B cell (primary cell): ENCODE measurements around the gene SLC16A10. TPM values are rescaled to one million over a fixed set of nuclear protein-coding genes. Genes with fewer than 3 reads are reported as not detected.

Experiments
- ATAC-seq: fragments of 200-7000 bp; cut with Tn5 transposase; one replicate; pipeline ENCODE4 v1.10.0; 2021; ENCODE audit warnings: low read depth, mild to moderate bottlenecking, moderate number of reproducible peaks, moderate library complexity
- CTCF ChIA-PET: fragments of 350-600 bp; sonication (Branson Sonifier 250); formaldehyde crosslinking; loops from one replicate; lab custom pipeline; 2021; ENCODE audit warnings: antibody characterized with exemption, inconsistent platforms; lab: Charles Lee
- POLR2A ChIA-PET: fragments of 350-600 bp; sonication (Branson Sonifier 250); formaldehyde crosslinking; loops from one replicate; lab custom pipeline; 2021; ENCODE audit warnings: antibody characterized with exemption; lab: Charles Lee
- DNase-seq: peaks from one replicate; pipeline ENCODE4 v3.0.0; 2013
- H2AFZ ChIP-seq: 2 replicates; pipeline ENCODE4 v1.6.1; 2012; ENCODE audit warnings: mild to moderate bottlenecking, low read depth, low read length; ENCODE audit not compliant: insufficient read depth, poor library complexity, severe bottlenecking
- H3K27ac ChIP-seq, 2 donors: 1 replicate in 1 of 2; 2 replicates in 1 of 2; pipeline ENCODE4 v1.5.1; 2012 to 2013; ENCODE audit warnings: low read length in 2 of 2, mild to moderate bottlenecking in 2 of 2, moderate library complexity in 1 of 2
- H3K27me3 ChIP-seq, 4 experiments: fragments of 200-600 bp in 1 of 4; sonication (generic) in 1 of 4; replicated peaks in 1 of 4; 1 replicate in 2 of 4; 2 replicates in 2 of 4; pipeline versions ENCODE4 v1.6.1 to v1.7.0; 2013 to 2016; ENCODE audit warnings: low read length in 3 of 4, mild to moderate bottlenecking in 2 of 4, mixed read lengths in 1 of 4, moderate library complexity in 1 of 4; ENCODE audit not compliant: insufficient read depth in 4 of 4, control insufficient read depth in 3 of 4; ENCODE audit errors: control extremely low read depth in 1 of 4
- H3K36me3 ChIP-seq, 2 experiments: replicated peaks in 1 of 2; 1 replicate in 1 of 2; 2 replicates in 1 of 2; pipeline versions ENCODE4 v1.6.1 to v1.7.1; 2013; ENCODE audit warnings: low read length in 1 of 2; ENCODE audit not compliant: insufficient read depth in 2 of 2, control insufficient read depth in 1 of 2; ENCODE audit errors: control extremely low read depth in 1 of 2, extremely low read depth in 1 of 2
- H3K4me1 ChIP-seq, 2 donors: fragments of 200-600 bp in 1 of 2; sonication (generic) in 1 of 2; 1 replicate in 1 of 2; 2 replicates in 1 of 2; pipeline versions ENCODE4 v1.5.1 to v1.6.1; 2013 to 2017; ENCODE audit warnings: low read length in 2 of 2; ENCODE audit not compliant: control insufficient read depth in 2 of 2, insufficient read depth in 2 of 2
- H3K4me2 ChIP-seq: replicated peaks from 2 replicates; pipeline ENCODE3; 2012; ENCODE audit warnings: mild to moderate bottlenecking, low read depth, low read length; ENCODE audit not compliant: poor library complexity, severe bottlenecking
- H3K4me3 ChIP-seq, 5 experiments: fragments of 200-600 bp in 1 of 5; sonication (generic) in 1 of 5; 1 replicate in 3 of 5; 2 replicates in 2 of 5; pipeline versions ENCODE4 v1.5.1 to v1.7.0; 2011 to 2016; ENCODE audit warnings: low read length in 4 of 5, mild to moderate bottlenecking in 4 of 5, low read depth in 2 of 5, control low read depth in 1 of 5, moderate library complexity in 1 of 5; ENCODE audit not compliant: insufficient read depth in 1 of 5; ENCODE audit errors: control extremely low read depth in 1 of 5, extremely low read depth in 1 of 5
- H3K79me2 ChIP-seq: fragments of 200-600 bp; sonication (generic); one replicate; pipeline ENCODE4 v1.6.0; 2016; ENCODE audit warnings: low read length; ENCODE audit not compliant: control insufficient read depth, insufficient read depth
- H3K9ac ChIP-seq: fragments of 200-600 bp; sonication (generic); 2 replicates; pipeline ENCODE4 v1.6.1; 2017; ENCODE audit warnings: mild to moderate bottlenecking, low read length, moderate library complexity
- H3K9me3 ChIP-seq, 3 donors: one replicate each; pipeline versions ENCODE4 v1.6.1 to v1.7.1; 2013; ENCODE audit warnings: low read length in 2 of 3; ENCODE audit not compliant: control insufficient read depth in 2 of 3, insufficient read depth in 1 of 3; ENCODE audit errors: control extremely low read depth in 1 of 3
- H4K20me1 ChIP-seq: 2 replicates; pipeline ENCODE4 v1.6.0; 2012; ENCODE audit warnings: mild to moderate bottlenecking, low read length; ENCODE audit not compliant: insufficient read depth, control insufficient read depth, poor library complexity, severe bottlenecking
- H3K27ac Mint-ChIP-seq: one replicate; pipeline ENCODE4 v1.8.0; 2021; ENCODE audit warnings: mixed read lengths
- H3K27me3 Mint-ChIP-seq: one replicate; pipeline ENCODE4 v1.8.0; 2021; ENCODE audit warnings: mixed read lengths
- H3K4me1 Mint-ChIP-seq: one replicate; pipeline ENCODE4 v1.8.0; 2021; ENCODE audit warnings: mixed read lengths
- H3K4me3 Mint-ChIP-seq: one replicate; pipeline ENCODE4 v1.8.0; 2021; ENCODE audit warnings: mixed read lengths
- H3K9me3 Mint-ChIP-seq: one replicate; pipeline ENCODE4 v1.8.0; 2022; ENCODE audit warnings: mixed read lengths; ENCODE audit not compliant: insufficient read depth
- EZH2 ChIP-seq: IDR thresholded peaks from 2 replicates; pipeline ENCODE4 v1.6.1; 2012; ENCODE audit warnings: borderline replicate concordance, low read depth, mild to moderate bottlenecking, moderate library complexity, low read length; ENCODE audit not compliant: insufficient read depth, poor library complexity, severe bottlenecking
- WGBS: methylation state at CpG from one replicate; pipeline ENCODE4 v1.1.5; 2013; ENCODE audit warnings: missing lambda C conversion rate; ENCODE audit not compliant: insufficient coverage; 5-methylcytosine and 5-hydroxymethylcytosine counted together
- intact Hi-C: fragments of 100-400 bp; cut with micrococcal nuclease; formaldehyde crosslinking; loops from one replicate; pipeline ENCODE4 v1.10.0; 2022
- polyA plus RNA-seq: library from polyadenylated mRNA; depleted of rRNA; stranded (reverse); fragments of >200 nt; gene quantifications from 2 replicates; pipeline ENCODE4 v1.2.3, GENCODE V29; 2012
- total RNA-seq, 2 donors: library from RNA; stranded (reverse); fragments of 120-200 nt in 1 of 2; gene quantifications; 1 replicate in 1 of 2; 2 replicates in 1 of 2; pipeline versions ENCODE4 v1.2.3 to v1.2.4, GENCODE V29; 2013 to 2022
- TF ChIP-seq, protein P1 (sequence below): fragments of 200-600 bp; IDR thresholded peaks from one replicate; pipeline ENCODE4 v1.8.0; 2022; ENCODE audit warnings: antibody characterized with exemption, mild to moderate bottlenecking

Gene SLC16A10
- total and polyA plus RNA-seq, 2 donors (not counting 1 experiment from before 2014, with no cell fraction given), result 0.06 to 0.71 TPM

DNA sequence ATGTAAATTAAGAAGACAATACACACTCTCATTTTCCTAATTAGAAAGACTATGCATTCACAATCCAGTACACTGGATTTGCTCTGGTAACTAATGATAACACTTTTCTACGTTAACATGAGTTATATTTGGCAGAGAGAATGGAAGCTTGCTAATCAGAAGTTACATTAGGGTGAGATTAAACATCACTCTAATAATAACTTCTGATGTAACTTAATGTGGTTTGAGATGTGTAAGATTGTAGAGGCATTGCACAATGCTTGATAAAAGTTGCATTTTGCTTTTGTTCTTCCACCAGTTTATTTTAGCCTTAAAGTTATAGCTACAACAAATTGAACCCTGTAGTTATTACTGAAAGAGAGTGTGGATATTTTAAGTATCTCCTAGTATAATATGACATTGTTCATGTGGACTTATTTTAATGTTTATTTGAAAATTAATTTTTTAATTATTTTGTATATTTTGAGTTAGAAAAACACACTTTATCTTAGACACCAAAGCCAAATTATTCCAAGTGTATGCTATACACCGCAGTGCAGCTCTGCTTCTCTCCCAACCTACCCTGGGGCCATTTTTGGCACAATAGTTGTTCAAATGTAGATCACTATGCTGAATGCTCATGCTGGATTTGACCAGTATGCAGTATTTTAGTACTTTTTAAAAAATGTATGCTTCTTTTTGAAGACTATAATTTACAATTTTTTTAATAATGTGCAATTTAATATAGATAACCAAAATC, 143.2 kb downstream of the SLC16A10 start:
- Histone ChIP-seq H3K36me3 (no peaks in the 10 kb centered on the region), H3K4me2 (no peak overlapping the region), H4K20me1 (no peaks in the 10 kb centered on the region), H3K27ac (no peak overlapping the region), H3K9ac (no peak overlapping the region), H3K9me3 (no peaks in the 10 kb centered on the region), H2AFZ (no peak overlapping the region), H3K4me3 (no peak overlapping the region), H3K4me1 (no peaks in the 10 kb centered on the region), H3K79me2 (no peaks in the 10 kb centered on the region), H3K27me3 (no peaks in the 10 kb centered on the region)
- no peak for DNase-seq
- Mint-ChIP-seq H3K4me3 (no peak overlapping the region), H3K27ac (no peak overlapping the region), H3K4me1 (no peaks in the 10 kb centered on the region), H3K9me3 (no peaks in the 10 kb centered on the region), H3K27me3 (peaks cover 15% of the 10 kb centered on the region)
- no CpG with 5 or more reads among the region's 2 CpGs for WGBS
- intact Hi-C loops, result no loop called here
- ChIA-PET CTCF (no interaction called here), POLR2A (no interaction called here)
- no peak for TF ChIP-seq EZH2
- TF ChIP-seq, protein P1, sequence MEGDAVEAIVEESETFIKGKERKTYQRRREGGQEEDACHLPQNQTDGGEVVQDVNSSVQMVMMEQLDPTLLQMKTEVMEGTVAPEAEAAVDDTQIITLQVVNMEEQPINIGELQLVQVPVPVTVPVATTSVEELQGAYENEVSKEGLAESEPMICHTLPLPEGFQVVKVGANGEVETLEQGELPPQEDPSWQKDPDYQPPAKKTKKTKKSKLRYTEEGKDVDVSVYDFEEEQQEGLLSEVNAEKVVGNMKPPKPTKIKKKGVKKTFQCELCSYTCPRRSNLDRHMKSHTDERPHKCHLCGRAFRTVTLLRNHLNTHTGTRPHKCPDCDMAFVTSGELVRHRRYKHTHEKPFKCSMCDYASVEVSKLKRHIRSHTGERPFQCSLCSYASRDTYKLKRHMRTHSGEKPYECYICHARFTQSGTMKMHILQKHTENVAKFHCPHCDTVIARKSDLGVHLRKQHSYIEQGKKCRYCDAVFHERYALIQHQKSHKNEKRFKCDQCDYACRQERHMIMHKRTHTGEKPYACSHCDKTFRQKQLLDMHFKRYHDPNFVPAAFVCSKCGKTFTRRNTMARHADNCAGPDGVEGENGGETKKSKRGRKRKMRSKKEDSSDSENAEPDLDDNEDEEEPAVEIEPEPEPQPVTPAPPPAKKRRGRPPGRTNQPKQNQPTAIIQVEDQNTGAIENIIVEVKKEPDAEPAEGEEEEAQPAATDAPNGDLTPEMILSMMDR, result no peak
- ATAC-seq, result no peak

DNA sequence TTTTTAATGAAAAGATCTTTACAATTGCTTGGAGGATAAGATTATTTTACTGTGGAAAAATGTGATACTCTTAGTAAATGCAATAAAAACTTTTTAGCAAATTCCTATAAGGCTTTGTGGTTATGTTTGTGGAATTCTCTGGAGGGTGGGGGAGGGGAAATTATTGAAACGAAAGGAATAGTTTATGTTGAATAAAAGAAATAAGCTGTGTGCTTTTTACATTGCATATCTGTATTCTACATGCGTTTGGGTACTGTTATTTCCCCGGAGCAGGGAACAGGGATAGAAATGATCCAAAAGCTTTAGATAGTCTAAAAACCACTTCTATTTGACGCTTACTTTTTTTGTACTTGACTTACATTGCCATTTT, 143.8 kb downstream of the SLC16A10 start:
- H2AFZ ChIP-seq, result no peak overlapping the region
- no peak overlapping the region for H3K4me3 Mint-ChIP-seq
- no peaks in the 10 kb centered on the region for H3K4me1 Mint-ChIP-seq
- H3K9me3 ChIP-seq, result no peaks in the 10 kb centered on the region
- CTCF ChIA-PET, result no interaction called here
- no peaks in the 10 kb centered on the region for H3K79me2 ChIP-seq
- intact Hi-C loops, result no loop called here
- no peaks in the 10 kb centered on the region for H4K20me1 ChIP-seq
- DNase-seq, result no peak
- no peak overlapping the region for H3K4me3 ChIP-seq
- H3K27ac ChIP-seq, result no peak overlapping the region
- H3K4me1 ChIP-seq, result no peaks in the 10 kb centered on the region
- TF ChIP-seq, protein P1, result no peak
- TF ChIP-seq EZH2, result no peak
- H3K9me3 Mint-ChIP-seq, result no peaks in the 10 kb centered on the region
- WGBS, result 100% methylated on average over 2 of the region's 4 CpGs
- H3K36me3 ChIP-seq, result no peaks in the 10 kb centered on the region
- ATAC-seq, result no peak
- H3K9ac ChIP-seq, result no peak overlapping the region
- no peak overlapping the region for H3K27ac Mint-ChIP-seq
- POLR2A ChIA-PET, result no interaction called here
- H3K4me2 ChIP-seq, result no peak overlapping the region
- H3K27me3 ChIP-seq, result no peaks in the 10 kb centered on the region
- H3K27me3 Mint-ChIP-seq, result peaks cover 15% of the 10 kb centered on the region
